Activated T-helper 17 cell treated with anti-CD3 and anti-CD28 coated beads, Interleukin-2, amount 50 U/mL, for 72 hours (primary cell): Measurements from ENCODE around the gene PDE8A. TPM values are rescaled to one million over a fixed set of nuclear protein-coding genes. Genes with fewer than 3 reads are reported as not detected.
"Not testable (repeated sequence)": the region's sequence is repeated elsewhere in the genome, so short reads cannot be mapped to it uniquely, and the experiment has no call there.

Experiments
- ATAC-seq: fragments of 150-1000 bp; cut with Tn5 transposase; replicated peaks from 2 replicates; pipeline ENCODE4 v1.10.0; 2021; ENCODE audit warnings: mild to moderate bottlenecking, moderate library complexity
- H3K27ac Mint-ChIP-seq: one replicate; pipeline ENCODE4 v1.8.0; 2022; ENCODE audit warnings: mixed read lengths
- H3K27me3 Mint-ChIP-seq: one replicate; pipeline ENCODE4 v1.8.0; 2022; ENCODE audit warnings: mixed read lengths
- H3K36me3 Mint-ChIP-seq: one replicate; pipeline ENCODE4 v1.8.0; 2022; ENCODE audit warnings: low read depth, mild to moderate bottlenecking, mixed read lengths
- H3K4me1 Mint-ChIP-seq: one replicate; pipeline ENCODE4 v1.8.0; 2022; ENCODE audit warnings: mixed read lengths
- H3K4me3 Mint-ChIP-seq: one replicate; pipeline ENCODE4 v1.8.0; 2022; ENCODE audit warnings: mild to moderate bottlenecking, mixed read lengths
- H3K9me3 Mint-ChIP-seq: one replicate; pipeline ENCODE4 v1.8.0; 2022; ENCODE audit warnings: mixed read lengths
- total RNA-seq, 2 donors: library from RNA; stranded (reverse); gene quantifications; one replicate each; pipeline ENCODE4 v1.2.3, GENCODE V29; 2022

PDE8A gene
- total RNA-seq, 2 donors from 2014 or later: 23.7 to 34.2 TPM

GRCh38 chr15:84988909-84989644 lies 7.4 kb downstream of the PDE8A start:
- Mint-ChIP-seq H3K4me1 (peaks cover 53% of the 10 kb centered on the region), H3K27ac (peak overlapping the region; percentile 72)

DNA sequence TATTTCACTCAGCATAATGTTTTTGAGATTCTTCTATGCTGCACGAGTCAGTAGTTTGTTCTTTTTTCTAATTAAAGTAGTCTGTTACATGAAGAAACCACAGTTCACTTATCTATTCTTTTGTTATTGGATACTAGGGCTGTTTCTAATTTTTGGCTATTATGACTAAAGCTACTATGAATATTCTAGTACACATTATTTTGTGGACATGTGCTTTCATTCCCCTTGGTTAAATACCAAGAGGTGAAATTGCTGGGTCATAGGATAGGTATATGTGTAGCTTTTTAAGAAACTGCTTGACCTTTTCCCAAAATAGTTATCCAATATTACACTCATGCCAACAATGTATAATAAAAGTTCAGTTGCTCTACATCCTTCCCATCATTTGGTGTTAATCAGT lies 8.9 kb downstream of the PDE8A start:
- Mint-ChIP-seq H3K27me3 (no peaks in the 10 kb centered on the region), H3K4me1 (peaks cover 50% of the 10 kb centered on the region), H3K27ac (no peak overlapping the region), H3K36me3 (peaks cover 4% of the 10 kb centered on the region), H3K9me3 (no peaks in the 10 kb centered on the region), H3K4me3 (no peak overlapping the region)
- ATAC-seq: no peak

More at GRCh38 chr15:84988909-84989644, 7.4 kb downstream of the PDE8A start:
- H3K27me3 Mint-ChIP-seq: no peaks in the 10 kb centered on the region
- H3K36me3 Mint-ChIP-seq: peaks cover 4% of the 10 kb centered on the region
- H3K9me3 Mint-ChIP-seq: no peaks in the 10 kb centered on the region
- no peak for ATAC-seq
- H3K4me3 Mint-ChIP-seq: peak overlapping the region; percentile 61

- H3K9me3 Mint-ChIP-seq: no peaks in the 10 kb centered on the region
- H3K4me1 Mint-ChIP-seq: peaks cover 47% of the 10 kb centered on the region
- peak overlapping the region; percentile 25 for H3K4me3 Mint-ChIP-seq
- H3K27me3 Mint-ChIP-seq: no peaks in the 10 kb centered on the region
- ATAC-seq: no peak
- H3K27ac Mint-ChIP-seq: peak overlapping the region; percentile 82
- peaks cover 4% of the 10 kb centered on the region for H3K36me3 Mint-ChIP-seq
These were observed 9.5 kb downstream of the PDE8A start for GRCh38 chr15:84991014-84991712.

GRCh38 chr15:84992157-84992944 lies 10.7 kb downstream of the PDE8A start:
- ATAC-seq: peak; percentile 94
- peak overlapping the region; percentile 82 for H3K27ac Mint-ChIP-seq
- no peaks in the 10 kb centered on the region for H3K27me3 Mint-ChIP-seq
- H3K9me3 Mint-ChIP-seq: no peaks in the 10 kb centered on the region
- H3K36me3 Mint-ChIP-seq: peaks cover 4% of the 10 kb centered on the region
- H3K4me3 Mint-ChIP-seq: peak overlapping the region; percentile 54
- peaks cover 43% of the 10 kb centered on the region for H3K4me1 Mint-ChIP-seq

GRCh38 chr15:84996055-84996454 lies 14.4 kb downstream of the PDE8A start:
- Mint-ChIP-seq H3K36me3 (peaks cover 4% of the 10 kb centered on the region), H3K4me3 (no peak overlapping the region), H3K4me1 (peaks cover 26% of the 10 kb centered on the region), H3K27ac (no peak overlapping the region), H3K9me3 (no peaks in the 10 kb centered on the region), H3K27me3 (no peaks in the 10 kb centered on the region)
- no peak for ATAC-seq

DNA sequence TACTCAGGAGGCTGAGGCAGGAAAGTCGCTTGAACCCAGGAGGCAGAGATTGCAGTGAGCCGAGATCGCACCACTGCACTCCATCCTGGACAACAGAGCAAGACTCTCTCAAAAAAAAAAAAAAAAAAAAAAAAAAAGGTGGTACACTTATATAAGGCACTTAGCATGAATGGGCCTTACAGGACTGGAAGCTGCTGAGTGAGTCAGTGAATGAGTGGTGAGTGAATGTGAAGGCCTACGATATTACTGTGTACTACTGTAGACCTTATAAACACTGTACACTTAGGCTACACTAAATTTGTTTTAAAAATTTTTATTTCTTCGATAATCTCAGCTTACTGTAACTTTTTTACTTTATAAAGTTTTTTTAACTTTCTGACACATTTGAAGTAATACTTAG lies 15.1 kb downstream of the PDE8A start:
- H3K27me3 Mint-ChIP-seq, H3K4me3 Mint-ChIP-seq, H3K36me3 Mint-ChIP-seq, H3K9me3 Mint-ChIP-seq, ATAC-seq, H3K27ac Mint-ChIP-seq: not testable (repeated sequence)
- peaks cover 26% of the 10 kb centered on the region for H3K4me1 Mint-ChIP-seq

- peaks cover 23% of the 10 kb centered on the region for H3K4me1 Mint-ChIP-seq
- not testable (repeated sequence) for H3K9me3 Mint-ChIP-seq, H3K36me3 Mint-ChIP-seq, H3K27me3 Mint-ChIP-seq, H3K4me3 Mint-ChIP-seq, H3K27ac Mint-ChIP-seq, ATAC-seq
These were observed 15.6 kb downstream of the PDE8A start for GRCh38 chr15:84997214-84997613.

- H3K27me3 Mint-ChIP-seq: no peaks in the 10 kb centered on the region
- no peak for ATAC-seq
- no peak overlapping the region for H3K27ac Mint-ChIP-seq
- H3K36me3 Mint-ChIP-seq: no peaks in the 10 kb centered on the region
- no peak overlapping the region for H3K4me3 Mint-ChIP-seq
- peaks cover 19% of the 10 kb centered on the region for H3K4me1 Mint-ChIP-seq
- H3K9me3 Mint-ChIP-seq: no peaks in the 10 kb centered on the region
These were observed 18.7 kb downstream of the PDE8A start for GRCh38 chr15:85000189-85000864.

GRCh38 chr15:85000937-85001336 lies 19.3 kb downstream of the PDE8A start:
- H3K9me3 Mint-ChIP-seq: no peaks in the 10 kb centered on the region
- ATAC-seq: no peak
- H3K4me3 Mint-ChIP-seq: no peak overlapping the region
- no peaks in the 10 kb centered on the region for H3K36me3 Mint-ChIP-seq
- H3K4me1 Mint-ChIP-seq: peaks cover 19% of the 10 kb centered on the region
- no peak overlapping the region for H3K27ac Mint-ChIP-seq
- H3K27me3 Mint-ChIP-seq: no peaks in the 10 kb centered on the region

DNA sequence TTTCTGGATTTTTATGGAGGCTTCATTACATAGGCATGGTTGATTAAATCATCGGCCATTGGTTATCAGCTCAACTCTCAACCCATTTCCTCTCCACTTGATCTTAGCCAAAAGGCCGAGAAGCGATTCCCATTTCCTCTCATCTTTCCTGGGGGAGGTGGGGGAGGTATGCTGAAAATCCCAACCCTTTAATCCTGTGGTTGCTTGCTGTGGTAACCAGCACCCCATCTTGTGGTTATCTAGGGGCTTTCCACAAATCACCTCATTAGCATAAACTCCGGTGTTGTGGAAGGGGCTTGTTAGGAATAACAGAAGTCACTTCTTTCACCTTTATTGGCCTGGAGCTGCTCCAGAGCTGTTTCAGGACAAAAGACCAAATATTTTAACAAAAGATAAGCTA lies 20.9 kb downstream of the PDE8A start:
- Mint-ChIP-seq H3K36me3 (no peaks in the 10 kb centered on the region), H3K4me3 (no peak overlapping the region), H3K9me3 (no peaks in the 10 kb centered on the region), H3K27me3 (no peaks in the 10 kb centered on the region), H3K4me1 (peaks cover 25% of the 10 kb centered on the region), H3K27ac (no peak overlapping the region)
- no peak for ATAC-seq

GRCh38 chr15:85003593-85004312 lies 22.1 kb downstream of the PDE8A start:
- no peak overlapping the region for H3K4me3 Mint-ChIP-seq
- H3K36me3 Mint-ChIP-seq: no peaks in the 10 kb centered on the region
- no peak overlapping the region for H3K27ac Mint-ChIP-seq
- no peaks in the 10 kb centered on the region for H3K27me3 Mint-ChIP-seq
- H3K9me3 Mint-ChIP-seq: no peaks in the 10 kb centered on the region
- peaks cover 35% of the 10 kb centered on the region for H3K4me1 Mint-ChIP-seq
- no peak for ATAC-seq

DNA sequence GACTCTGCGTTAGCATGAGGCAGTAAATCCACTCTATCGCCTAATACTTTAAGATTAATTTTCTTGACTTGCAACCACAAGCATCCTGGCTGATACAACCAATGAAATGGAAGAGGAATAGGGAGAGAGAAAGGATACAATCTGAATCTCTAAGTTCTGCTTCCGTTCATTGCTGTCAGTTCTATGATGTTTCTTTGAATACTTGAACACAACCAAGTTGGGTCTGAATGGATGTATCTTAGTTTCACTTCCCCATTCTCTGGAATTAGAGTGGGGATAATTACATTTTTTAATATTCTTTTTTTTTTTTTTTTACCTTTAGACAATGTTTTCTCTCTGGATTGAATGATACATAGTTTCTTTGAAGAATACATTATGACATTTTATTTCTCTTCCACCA lies 22.9 kb downstream of the PDE8A start:
- Mint-ChIP-seq H3K9me3 (no peaks in the 10 kb centered on the region), H3K27me3 (no peaks in the 10 kb centered on the region), H3K27ac (no peak overlapping the region)

GRCh38 chr15:85005319-85005718 lies 23.7 kb downstream of the PDE8A start:
- no peak overlapping the region for H3K4me3 Mint-ChIP-seq
- H3K27me3 Mint-ChIP-seq: no peaks in the 10 kb centered on the region
- peaks cover 35% of the 10 kb centered on the region for H3K4me1 Mint-ChIP-seq
- no peak overlapping the region for H3K27ac Mint-ChIP-seq
- H3K9me3 Mint-ChIP-seq: no peaks in the 10 kb centered on the region
- H3K36me3 Mint-ChIP-seq: no peaks in the 10 kb centered on the region
- ATAC-seq: no peak

More for the DNA sequence above, 22.9 kb downstream of the PDE8A start:
- no peaks in the 10 kb centered on the region for H3K36me3 Mint-ChIP-seq
- H3K4me1 Mint-ChIP-seq: peaks cover 35% of the 10 kb centered on the region
- no peak for ATAC-seq
- H3K4me3 Mint-ChIP-seq: no peak overlapping the region

DNA sequence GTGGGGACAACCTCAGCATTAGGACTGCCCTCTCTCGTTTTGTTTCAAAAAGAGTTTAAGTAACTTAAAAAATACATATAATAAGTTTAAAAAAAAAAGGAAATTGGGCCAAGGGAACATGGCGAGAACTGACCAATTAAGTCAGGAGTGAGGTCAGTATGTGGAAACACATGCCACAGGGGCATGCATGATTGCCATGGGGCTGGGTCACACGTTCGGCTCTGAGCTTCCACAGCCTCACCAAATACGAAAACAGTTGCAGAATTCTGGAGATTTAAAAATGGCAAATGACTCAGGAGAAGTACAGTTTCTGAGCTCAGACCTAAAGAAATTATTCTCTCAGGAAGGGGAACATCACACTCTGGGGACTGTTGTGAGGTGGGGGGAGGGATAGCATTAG lies 24.1 kb downstream of the PDE8A start:
- no peaks in the 10 kb centered on the region for H3K27me3 Mint-ChIP-seq
- H3K4me1 Mint-ChIP-seq: peaks cover 35% of the 10 kb centered on the region
- H3K9me3 Mint-ChIP-seq: no peaks in the 10 kb centered on the region
- H3K36me3 Mint-ChIP-seq: no peaks in the 10 kb centered on the region
- ATAC-seq: no peak
- H3K27ac Mint-ChIP-seq: no peak overlapping the region
- no peak overlapping the region for H3K4me3 Mint-ChIP-seq
